Body of pancreas (tissue), 4 donors: ENCODE measurements around the gene RASSF5.

Source experiments
- CTCF ChIP-seq, 7 experiments: fragments of 450-650 bp in 4 of 7; fragments of 200-600 bp in 3 of 7; sonication (generic) in 3 of 7; IDR thresholded peaks; one replicate each; pipeline ENCODE4 v1.5.1; 2016 to 2019; ENCODE audit warnings: antibody characterized with exemption in 7 of 7
- POLR2A ChIP-seq, 3 donors: fragments of 450-650 bp; IDR thresholded peaks; one replicate each; pipeline ENCODE4 v1.6.1; 2016; ENCODE audit warnings: antibody characterized with exemption in 3 of 3, mild to moderate bottlenecking in 2 of 3

- TF ChIP-seq CTCF (IDR thresholded peaks at IDR 0.05) (no peak), POLR2A (IDR thresholded peaks at IDR 0.05) (no peak)
Measured at GRCh38 chr1:206580438-206581113, 73.2 kb downstream of the RASSF5 start.
